ENCODE data around the gene KCNH1. TPM values are rescaled to one million over a fixed set of nuclear protein-coding genes. Genes with fewer than 3 reads are reported as not detected.

The KCNH1 gene
- total and polyA plus RNA-seq, 9 of the 15 experiments (the other 6 are each of a cell fraction or from before 2014, with no cell fraction given) = not detected

GRCh38 chr1:210882414-210883221 lies 251.3 kb downstream of the KCNH1 start:
- Histone ChIP-seq H3K4me1 (replicated peaks in 1 of 2; ENCODE audit: control insufficient read depth in 2 of 2, insufficient read depth in 2 of 2, low read length in 2 of 2) (no peaks in the 10 kb centered on the region), H2AFZ (ENCODE audit: low read depth, low read length) (no peak overlapping the region), H3K9me1 (ENCODE audit: control insufficient read depth, insufficient read depth, low read length) (no peaks in the 10 kb centered on the region), H3K79me2 (ENCODE audit: control insufficient read depth, insufficient read depth, low read length) (no peaks in the 10 kb centered on the region), H4K20me1 (replicated peaks; ENCODE audit: control insufficient read depth, insufficient read depth, low read length) (no peaks in the 10 kb centered on the region), H3K9me3 (replicated peaks; ENCODE audit: control insufficient read depth, insufficient read depth, low read depth, low read length) (no peaks in the 10 kb centered on the region), H3K4me2 (ENCODE audit: insufficient read depth, low read length) (no peak overlapping the region), H3K27ac (ENCODE audit: extremely low read depth, low read depth, low read length) (no peak overlapping the region), H3K9ac (ENCODE audit: insufficient read depth in 1 of 2, low read depth in 2 of 2, low read length in 2 of 2) (no peak overlapping the region), H3K36me3 (ENCODE audit: control insufficient read depth, insufficient read depth, low read length) (no peaks in the 10 kb centered on the region), H3K27me3 (ENCODE audit: control insufficient read depth in 2 of 2, insufficient read depth in 2 of 2, low read length in 2 of 2) (no peaks in the 10 kb centered on the region), H3K4me3 (no peak overlapping the region)
- in situ Hi-C loops (cut with MboI) = no loop called here
- no peak for DNase-seq (ENCODE audit: extremely low read depth in 1 of 4, low spot score in 3 of 4)
- ChIA-PET POLR2A (interaction anchor here (0.7 kb wide), 1 partner anchor 105 kb away, joined by 4 read pairs; no protein-coding TSS in a partner anchor), CTCF (ENCODE audit: low intra/inter-chr PET ratio) (no interaction called here)
- no peak for FAIRE-seq
- ATAC-seq = no peak
- no TSS peak for BruUV-seq (replicated peaks)
- 1% methylated on average over 8 of the region's 8 CpGs for WGBS (ENCODE audit: insufficient coverage, low coverage, missing lambda C conversion rate)
- intact Hi-C loops (cut with micrococcal nuclease) = no loop called here
- TF ChIP-seq TCF7L2 (IDR thresholded peaks at IDR 0.05; ENCODE audit: low read depth, low read length) (no peak), CCAR2 (IDR thresholded peaks at IDR 0.05; ENCODE audit: low read depth, low read length) (no peak), GTF2F1 (IDR thresholded peaks at IDR 0.05; ENCODE audit: low read depth, low read length) (no peak), KDM1A (IDR thresholded peaks at IDR 0.05) (no peak), POLR2A (conservative IDR thresholded peaks at IDR 0.05) (no peak), ZNF224 (CRISPR knock-in tag; IDR thresholded peaks at IDR 0.05) (no peak), ZZZ3 (IDR thresholded peaks at IDR 0.05) (no peak), NCOA2 (IDR thresholded peaks at IDR 0.05; ENCODE audit: partially characterized antibody in 2 of 2) (no peak), CREB3L1 (IDR thresholded peaks at IDR 0.05; ENCODE audit: borderline replicate concordance, low read depth) (no peak), HEY1 (CRISPR knock-in tag; IDR thresholded peaks at IDR 0.05; ENCODE audit: borderline replicate concordance) (no peak), NELFE (IDR thresholded peaks at IDR 0.05; ENCODE audit: insufficient read depth, insufficient read length) (no peak), KLF13 (tag; IDR thresholded peaks at IDR 0.05; ENCODE audit: borderline replicate concordance, low read depth) (no peak)
- TF ChIP-seq, protein P1, sequence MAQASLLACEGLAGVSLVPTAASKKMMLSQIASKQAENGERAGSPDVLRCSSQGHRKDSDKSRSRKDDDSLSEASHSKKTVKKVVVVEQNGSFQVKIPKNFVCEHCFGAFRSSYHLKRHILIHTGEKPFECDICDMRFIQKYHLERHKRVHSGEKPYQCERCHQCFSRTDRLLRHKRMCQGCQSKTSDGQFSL (CRISPR knock-in tag; IDR thresholded peaks at IDR 0.05) = no peak
- TF ChIP-seq, protein P1 (tag; IDR thresholded peaks at IDR 0.05) = no peak
